ENCODE measurements around the gene MEIS2.

DNA sequence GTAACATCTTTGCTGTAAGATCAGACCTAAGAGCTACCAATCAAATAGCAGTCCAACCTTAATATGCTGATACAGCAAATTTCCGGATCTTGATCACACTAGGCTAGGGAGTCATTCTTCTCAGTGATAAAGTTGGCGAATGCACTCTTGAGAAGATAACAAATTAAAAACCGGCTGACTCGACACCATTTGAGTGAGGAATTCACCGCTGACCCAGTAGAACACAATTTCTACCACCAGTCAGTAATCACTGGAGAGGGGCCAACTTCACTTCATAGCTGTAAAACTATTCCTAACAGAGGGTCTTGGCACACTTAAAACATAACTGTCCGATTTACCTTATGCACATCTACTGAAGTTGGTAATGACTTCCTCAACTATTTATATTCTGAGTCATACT is 47.2 kb downstream of the MEIS2 start:
- no peak for TF ChIP-seq NFRKB (IDR thresholded peaks at IDR 0.05)
- no peak for TF ChIP-seq BHLHE40 (IDR thresholded peaks at IDR 0.05; ENCODE audit: borderline replicate concordance)
- no peak for TF ChIP-seq ELF4 (IDR thresholded peaks at IDR 0.05)
- TF ChIP-seq CTBP1 (IDR thresholded peaks at IDR 0.05; ENCODE audit: borderline replicate concordance): no peak
- no peak for TF ChIP-seq TARDBP (IDR thresholded peaks at IDR 0.05)
- TF ChIP-seq L3MBTL2 (conservative IDR thresholded peaks at IDR 0.05): no peak

All from HEK293T (cell line).